ENCODE measurements around the gene KIFC3. TPM values are rescaled to one million over a fixed set of nuclear protein-coding genes. Genes with fewer than 3 reads are reported as not detected.

The KIFC3 gene
- total RNA-seq, 2 experiments from 2014 or later = not detected

- H3K4me1 Mint-ChIP-seq (ENCODE audit: low read depth) = peaks cover 37% of the 10 kb centered on the region
- Histone ChIP-seq H3K27ac (ENCODE audit: low read depth in 1 of 2, low read length in 2 of 2) (no peak overlapping the region), H3K36me3 (ENCODE audit: insufficient read depth, low read length) (no peaks in the 10 kb centered on the region), H3K4me3 (ENCODE audit: low read length) (no peak overlapping the region), H3K27me3 (ENCODE audit: control insufficient read depth in 1 of 2, insufficient read depth in 2 of 2, low read length in 2 of 2) (peaks cover 10 to 12% of the 10 kb centered on the region in 2 experiments), H3K4me1 (ENCODE audit: insufficient read depth, low read length) (peaks cover 36% of the 10 kb centered on the region), H3K9me3 (ENCODE audit: control insufficient read depth in 1 of 2, insufficient read depth in 1 of 2, low read length in 2 of 2) (no peaks in the 10 kb centered on the region)
- no peak for DNase-seq
- ChIA-PET POLR2A (interaction anchor here (1.6 kb wide), 1 partner anchor 10 kb away, joined by 7 read pairs; no protein-coding TSS in a partner anchor), CTCF (no interaction called here)
- H3K4me3 Mint-ChIP-seq = no peak overlapping the region
- no peaks in the 10 kb centered on the region for H3K9me3 Mint-ChIP-seq
- intact Hi-C loops (cut with DNase I, micrococcal nuclease) = loop anchor here in 1 of 2 experiments (5.0 kb wide), 1 partner anchor 202 kb away; the partner anchor contains the start of genes USB1 and ZNF319
- H3K27ac Mint-ChIP-seq = no peak overlapping the region
- peaks cover 22% of the 10 kb centered on the region for H3K27me3 Mint-ChIP-seq
- ATAC-seq (ENCODE audit: poor library complexity) = no peak
- H3K36me3 Mint-ChIP-seq (ENCODE audit: low read depth) = no peaks in the 10 kb centered on the region
- no peak for TF ChIP-seq CTCF (IDR thresholded peaks at IDR 0.05)
Observed at GRCh38 chr16:57800200-57801097, 1.8 kb downstream of the KIFC3 start.

DNA sequence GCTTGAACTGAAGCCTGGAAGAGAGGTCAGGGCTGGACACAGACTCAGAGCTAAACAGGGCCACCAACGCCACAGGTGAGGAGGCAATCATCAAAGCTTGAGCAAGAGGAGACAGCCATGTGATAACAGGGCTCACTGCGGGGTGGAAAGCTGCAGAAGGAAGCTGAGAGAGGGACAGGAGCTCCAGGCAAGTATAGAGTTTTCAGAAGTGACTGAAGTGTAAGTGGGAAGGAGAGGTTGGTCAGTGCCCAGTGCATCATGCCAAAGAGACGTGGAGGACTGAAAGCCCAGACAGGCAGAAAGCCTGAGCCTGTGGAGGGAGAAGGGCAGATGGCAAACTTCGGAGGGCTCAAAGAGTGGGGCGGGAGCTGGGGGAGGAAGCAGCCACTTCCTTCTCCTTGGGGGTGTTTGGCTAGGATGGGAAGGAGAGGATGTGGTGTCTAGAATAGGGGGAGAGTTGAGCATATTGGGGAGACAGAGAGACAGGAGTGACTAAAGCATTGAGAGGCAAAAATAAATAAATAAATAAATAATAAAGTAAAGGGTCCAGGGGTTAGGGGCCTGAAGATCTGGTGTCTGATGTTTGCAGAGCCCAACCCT lies 2.6 kb downstream of the KIFC3 start:
- H3K27ac ChIP-seq (ENCODE audit: low read depth in 1 of 2, low read length in 2 of 2) = no peak overlapping the region
- Mint-ChIP-seq H3K4me1 (ENCODE audit: low read depth) (peaks cover 37% of the 10 kb centered on the region), H3K36me3 (ENCODE audit: low read depth) (no peaks in the 10 kb centered on the region), H3K4me3 (peak overlapping the region; percentile 47), H3K9me3 (no peaks in the 10 kb centered on the region), H3K27ac (no peak overlapping the region), H3K27me3 (peaks cover 22% of the 10 kb centered on the region)
- no peaks in the 10 kb centered on the region for H3K9me3 ChIP-seq (ENCODE audit: control insufficient read depth in 1 of 2, insufficient read depth in 1 of 2, low read length in 2 of 2)
- H3K27me3 ChIP-seq (ENCODE audit: control insufficient read depth in 1 of 2, insufficient read depth in 2 of 2, low read length in 2 of 2) = peaks cover 10 to 12% of the 10 kb centered on the region in 2 experiments
- peaks cover 36% of the 10 kb centered on the region for H3K4me1 ChIP-seq (ENCODE audit: insufficient read depth, low read length)
- ATAC-seq (ENCODE audit: poor library complexity) = no peak
- POLR2A ChIA-PET = interaction anchor here (1.0 to 1.6 kb wide), 2 partner anchors 11 kb away, joined by 3 to 7 read pairs; no protein-coding TSS in a partner anchor
- TF ChIP-seq CTCF (IDR thresholded peaks at IDR 0.05) = no peak
- peak in 1 of 14 experiments; percentile 8 for DNase-seq
- intact Hi-C loops (cut with DNase I, micrococcal nuclease) = loop anchor here in 1 of 2 experiments (5.0 kb wide), 1 partner anchor 203 kb away; the partner anchor contains the start of genes USB1 and ZNF319
- no peaks in the 10 kb centered on the region for H3K36me3 ChIP-seq (ENCODE audit: insufficient read depth, low read length)
- H3K4me3 ChIP-seq (ENCODE audit: low read length) = no peak overlapping the region
- CTCF ChIA-PET = no interaction called here

- peaks cover 22% of the 10 kb centered on the region for H3K27me3 Mint-ChIP-seq
- H3K27ac Mint-ChIP-seq = no peak overlapping the region
- DNase-seq (no peak), ATAC-seq (ENCODE audit: poor library complexity) (no peak)
- peaks cover 36% of the 10 kb centered on the region for H3K4me1 ChIP-seq (ENCODE audit: insufficient read depth, low read length)
- intact Hi-C loops (cut with DNase I, micrococcal nuclease) = no loop called here
- H3K36me3 Mint-ChIP-seq (ENCODE audit: low read depth) = no peaks in the 10 kb centered on the region
- H3K27me3 ChIP-seq (ENCODE audit: control insufficient read depth in 1 of 2, insufficient read depth in 2 of 2, low read length in 2 of 2) = peaks cover 10 to 12% of the 10 kb centered on the region in 2 experiments
- H3K9me3 ChIP-seq (ENCODE audit: control insufficient read depth in 1 of 2, insufficient read depth in 1 of 2, low read length in 2 of 2) = no peaks in the 10 kb centered on the region
- TF ChIP-seq CTCF (IDR thresholded peaks at IDR 0.05) = no peak
- H3K9me3 Mint-ChIP-seq = no peaks in the 10 kb centered on the region
- no peak overlapping the region for H3K4me3 Mint-ChIP-seq
- no peaks in the 10 kb centered on the region for H3K36me3 ChIP-seq (ENCODE audit: insufficient read depth, low read length)
- no peak overlapping the region for H3K4me3 ChIP-seq (ENCODE audit: low read length)
- peaks cover 37% of the 10 kb centered on the region for H3K4me1 Mint-ChIP-seq (ENCODE audit: low read depth)
- H3K27ac ChIP-seq (ENCODE audit: low read depth in 1 of 2, low read length in 2 of 2) = no peak overlapping the region
- CTCF ChIA-PET = no interaction called here
- POLR2A ChIA-PET = interaction anchor here (1.0 kb wide), 1 partner anchor 11 kb away, joined by 3 read pairs; no protein-coding TSS in a partner anchor
Observed at GRCh38 chr16:57798953-57799599, 3.2 kb downstream of the KIFC3 start.

Data from CD4-positive, alpha-beta T cell (primary cell).